Suppressor macrophage treated with lipopolysaccharide for 4 hours (primary cell): ENCODE data around the gene DEPDC4.
"Not testable (repeated sequence)": the region's sequence is repeated elsewhere in the genome, so short reads cannot be mapped to it uniquely, and the experiment has no call there.

ENCODE experiments used
- DNase-seq: peaks from one replicate; pipeline ENCODE4 v3.0.0-alpha.2; 2020

DEPDC4 gene

DNA sequence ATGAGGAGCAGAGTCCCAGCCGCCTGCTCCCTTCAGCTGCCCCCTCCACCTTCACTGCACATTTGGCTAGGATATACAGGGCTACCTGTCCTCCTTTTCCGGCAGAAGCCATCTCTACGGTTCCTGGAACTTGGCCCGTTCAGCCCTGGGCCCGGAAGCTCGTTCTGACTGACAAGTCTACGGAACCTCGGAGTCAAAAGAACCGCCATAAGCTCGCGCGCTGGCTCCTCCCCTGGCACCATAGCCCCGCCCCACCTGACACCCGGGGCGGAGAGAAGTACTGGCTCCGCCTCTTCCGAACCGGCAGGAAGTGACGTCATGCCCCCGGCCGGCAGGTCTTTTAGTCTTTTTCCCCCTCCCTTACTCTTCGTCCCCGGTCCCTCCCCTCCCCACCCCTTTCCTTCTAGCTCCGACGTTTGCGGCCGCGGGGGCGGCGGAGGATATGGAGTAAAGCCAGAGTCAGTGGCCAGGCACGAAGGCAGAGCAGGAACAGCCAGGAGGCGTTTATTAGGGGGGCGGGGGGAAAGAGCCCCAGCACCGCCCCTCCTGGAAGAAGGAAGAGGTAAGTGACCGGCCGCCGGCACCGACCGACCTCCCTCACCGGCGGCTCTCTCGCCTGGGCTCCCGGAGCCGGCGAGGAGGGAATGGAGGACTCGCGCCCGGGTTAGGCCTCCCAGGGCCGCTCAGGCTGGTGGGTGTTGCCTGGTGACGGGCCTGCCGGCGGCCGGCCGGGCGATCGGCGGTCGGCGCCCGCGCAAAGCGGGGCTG lies at the start of gene DEPDC4, which contains the start of gene SCYL2:
TSS of gene DEPDC4 (minus strand) at position 245 of the 768 bp plus-strand sequence. CDS start at position 242, 3 bp downstream.
TSS of gene SCYL2 (plus strand) at position 343 of the 768 bp plus-strand sequence. CDS start 15,794 bp downstream, outside the sequence.
- DNase-seq: peak; percentile 99

DNA sequence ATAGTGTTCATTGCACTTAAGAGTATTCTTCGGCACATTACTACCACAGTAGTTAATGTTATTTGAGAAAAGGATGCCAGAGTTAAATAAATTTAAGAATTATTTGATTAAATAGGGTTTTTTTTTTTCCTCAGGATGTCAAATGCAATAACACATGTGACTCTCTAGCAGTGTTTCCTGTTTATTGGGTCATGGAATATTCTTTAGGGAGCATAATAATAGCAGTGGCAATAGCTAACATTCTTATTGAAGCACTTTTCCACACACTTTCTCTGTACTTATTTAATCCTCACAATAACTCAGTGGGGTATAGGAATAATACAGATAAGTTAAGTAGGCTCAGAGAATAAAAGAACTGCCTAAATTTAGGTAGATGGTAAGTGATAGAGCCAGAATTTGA lies 44.4 kb upstream of the DEPDC4 start:
- no peak for DNase-seq

DNA sequence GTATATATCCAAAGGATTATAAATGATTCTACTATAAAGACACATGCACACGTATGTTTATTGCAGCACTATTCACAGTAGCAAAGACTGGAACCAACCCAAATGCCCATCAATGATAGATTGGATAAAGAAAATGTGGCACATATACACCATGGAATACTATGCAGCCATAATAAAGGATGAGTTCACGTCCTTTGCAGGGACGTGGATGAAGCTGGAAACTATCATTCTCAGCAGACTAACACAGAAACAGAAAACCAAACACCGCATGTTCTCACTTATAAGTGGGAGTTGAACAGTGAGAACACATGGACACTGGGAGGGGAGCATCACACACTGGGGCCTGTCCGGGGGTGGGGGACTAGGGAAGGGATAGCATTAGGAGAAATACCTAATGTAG lies 41.3 kb upstream of the DEPDC4 start:
- DNase-seq: not testable (repeated sequence)

DNA sequence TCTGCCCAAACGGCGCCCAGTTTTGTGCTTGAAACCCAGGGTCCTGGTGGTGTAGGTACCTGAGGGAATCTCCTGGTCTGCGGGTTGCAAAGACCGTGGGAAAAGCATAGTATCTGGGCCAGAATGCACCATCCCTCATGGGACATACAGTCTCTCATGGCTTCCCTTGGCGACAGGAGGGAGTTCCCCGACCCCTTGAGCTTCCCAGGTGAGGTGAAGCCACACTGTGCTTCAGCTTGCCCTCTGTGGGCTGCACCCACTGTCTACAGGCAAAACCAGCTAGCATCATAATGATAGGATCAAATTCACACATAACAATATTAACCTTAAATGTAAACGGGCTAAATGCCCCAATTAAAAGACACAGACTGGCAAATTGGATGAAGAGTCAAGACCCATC lies 37.5 kb upstream of the DEPDC4 start:
- not testable (repeated sequence) for DNase-seq

DNA sequence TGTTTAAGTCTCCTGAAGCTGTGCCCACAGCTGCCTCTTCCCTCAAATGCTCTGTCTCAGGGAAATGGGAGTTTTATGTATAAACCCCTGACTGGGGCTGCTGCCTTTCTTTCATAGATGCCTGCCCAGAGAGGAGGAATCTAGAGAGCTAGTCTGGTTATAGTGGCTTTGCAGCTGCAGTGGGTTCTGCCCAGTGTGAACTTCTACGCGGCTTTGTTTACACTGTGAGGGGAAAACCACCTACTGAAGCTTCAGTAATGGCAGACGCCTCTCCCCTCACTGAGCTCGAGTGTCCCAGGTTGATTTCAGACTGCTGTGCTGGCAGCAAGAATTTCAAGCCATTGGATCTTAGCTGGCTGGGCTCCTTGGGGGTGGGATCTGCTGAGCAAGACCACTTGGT lies 37.0 kb upstream of the DEPDC4 start:
- DNase-seq: no peak

DNA sequence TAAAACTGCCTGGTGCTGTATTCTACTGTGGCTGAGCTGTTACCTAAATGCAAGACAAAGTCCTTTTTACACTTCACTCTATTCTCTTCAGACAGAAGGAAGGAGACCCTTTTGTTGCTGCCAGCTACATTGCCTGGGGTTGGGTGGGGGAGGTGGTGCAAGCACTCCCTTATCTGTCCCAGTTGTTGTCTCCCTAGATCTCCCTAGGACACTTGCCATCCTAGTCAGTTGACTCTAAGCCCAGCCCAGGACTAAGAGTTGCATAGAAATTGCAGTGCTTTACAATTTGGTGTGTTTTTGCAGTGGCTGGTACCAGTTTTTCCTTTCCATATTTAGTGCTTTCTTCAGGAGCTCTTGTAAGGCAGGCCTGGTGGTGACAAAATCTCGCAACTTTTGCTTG lies 35.2 kb upstream of the DEPDC4 start:
- DNase-seq: no peak

DNA sequence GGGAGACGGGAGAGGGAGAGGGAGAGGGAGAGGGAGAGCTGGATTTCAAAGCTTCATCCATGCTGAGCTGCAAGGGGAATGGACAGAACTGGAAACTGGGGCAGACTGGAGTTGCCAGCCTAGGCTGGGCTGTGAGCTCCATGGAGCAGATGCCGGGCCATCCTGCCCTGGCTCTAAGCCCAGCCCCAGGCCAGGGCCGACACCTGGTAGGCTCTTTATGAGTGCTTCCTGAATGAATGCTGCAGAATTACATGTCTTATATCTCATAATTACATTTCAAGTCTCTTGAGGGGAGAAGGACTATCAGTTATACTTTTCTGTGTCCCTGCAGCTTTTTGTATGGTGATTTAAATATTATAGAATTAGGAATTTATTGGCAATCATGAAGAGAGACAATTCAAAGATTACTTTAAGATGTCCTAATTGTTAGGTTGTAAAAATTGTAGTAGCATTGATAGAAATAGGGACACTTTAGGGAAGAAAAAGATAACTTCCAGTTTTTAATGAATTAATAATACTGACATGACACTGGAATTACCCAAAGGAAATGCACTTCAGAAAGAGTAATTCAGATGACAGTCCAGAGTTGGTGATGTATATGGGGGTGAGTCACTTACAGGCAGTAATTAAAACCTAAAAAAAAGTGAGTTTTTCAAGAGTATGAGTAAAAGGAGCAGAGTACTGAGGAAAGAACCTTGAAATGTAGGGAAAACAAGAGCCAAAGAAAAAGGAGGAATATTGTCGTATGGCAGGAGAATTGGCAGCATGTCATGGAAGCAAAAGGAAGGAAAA lies 29.1 kb upstream of the DEPDC4 start:
- DNase-seq: peak; percentile 13

DNA sequence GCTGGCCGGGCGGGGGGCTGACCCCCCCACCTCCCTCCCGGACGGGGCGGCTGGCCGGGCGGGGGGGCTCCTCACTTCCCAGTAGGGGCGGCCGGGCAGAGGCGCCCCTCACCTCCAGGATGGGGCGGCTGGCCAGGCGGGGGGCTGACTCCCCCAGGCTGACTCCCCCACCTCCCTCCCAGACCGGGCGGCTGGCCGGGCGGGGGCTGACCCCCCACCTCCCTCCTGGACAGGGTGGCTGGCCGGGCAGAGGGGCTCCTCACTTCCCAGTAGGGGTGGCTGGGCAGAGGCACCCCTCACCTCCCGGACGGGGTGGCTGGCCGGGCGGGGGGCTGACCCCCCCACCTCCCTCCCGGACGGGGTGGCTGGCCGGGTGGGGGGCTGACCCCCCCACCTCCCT lies 27.5 kb upstream of the DEPDC4 start:
- DNase-seq: not testable (repeated sequence)

DNA sequence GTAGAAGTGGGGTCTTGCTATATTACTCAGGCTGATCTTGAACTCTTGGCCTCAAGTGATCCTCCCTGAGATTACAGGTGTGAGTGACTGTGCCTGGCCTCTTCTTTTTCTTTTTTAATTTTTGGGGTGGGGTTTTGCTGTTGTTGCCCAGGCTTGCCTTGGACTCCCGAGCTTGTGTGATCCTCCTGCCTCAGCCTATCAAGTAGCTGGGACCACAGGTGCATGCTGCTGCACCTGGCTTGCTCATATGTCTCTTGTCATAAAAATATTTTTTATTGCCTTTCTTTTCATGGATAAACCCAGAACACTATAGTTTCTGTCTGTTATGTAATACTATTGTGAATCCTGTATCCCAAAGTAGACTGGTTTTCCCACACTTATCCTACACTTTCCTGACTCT lies 26.1 kb upstream of the DEPDC4 start:
- DNase-seq: no peak

DNA sequence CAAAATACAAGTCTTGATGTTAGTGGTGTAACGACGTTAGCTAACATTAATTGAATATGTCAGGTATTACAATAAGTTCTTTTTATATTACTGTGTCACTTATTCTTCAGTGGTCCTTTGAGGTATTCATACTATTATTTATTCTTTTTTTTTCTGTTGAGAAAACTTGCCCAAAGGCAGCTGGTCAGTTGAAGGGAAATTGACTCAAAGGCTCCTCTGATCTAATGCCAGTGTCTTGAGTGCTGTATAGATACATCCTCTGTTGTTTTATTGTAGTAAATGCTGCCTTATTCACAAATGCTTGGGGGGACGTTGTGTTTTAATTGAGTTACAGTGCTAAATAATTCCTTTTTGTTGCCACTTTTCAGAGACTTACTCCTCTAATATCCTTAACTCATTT lies 23.1 kb upstream of the DEPDC4 start:
- no peak for DNase-seq

DNA sequence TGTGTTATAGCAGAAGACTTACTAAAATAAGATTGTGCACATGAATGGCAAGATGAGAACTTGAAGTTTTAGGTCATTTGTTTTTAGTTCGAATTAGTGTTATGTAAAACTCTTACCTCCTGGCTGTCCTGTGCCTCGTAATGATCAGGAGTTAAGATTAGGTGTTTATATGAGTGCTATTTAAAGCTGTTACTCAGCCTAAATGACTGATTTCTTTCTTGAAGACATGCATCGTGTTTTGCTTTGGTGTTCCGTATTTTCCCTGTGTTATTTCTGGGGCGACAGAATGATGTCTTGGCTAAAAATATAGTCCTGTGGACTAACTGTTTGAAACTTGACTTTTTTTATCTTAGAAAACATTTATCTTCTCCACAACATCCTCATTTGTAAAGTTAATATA lies 22.2 kb upstream of the DEPDC4 start:
- DNase-seq: no peak

DNA sequence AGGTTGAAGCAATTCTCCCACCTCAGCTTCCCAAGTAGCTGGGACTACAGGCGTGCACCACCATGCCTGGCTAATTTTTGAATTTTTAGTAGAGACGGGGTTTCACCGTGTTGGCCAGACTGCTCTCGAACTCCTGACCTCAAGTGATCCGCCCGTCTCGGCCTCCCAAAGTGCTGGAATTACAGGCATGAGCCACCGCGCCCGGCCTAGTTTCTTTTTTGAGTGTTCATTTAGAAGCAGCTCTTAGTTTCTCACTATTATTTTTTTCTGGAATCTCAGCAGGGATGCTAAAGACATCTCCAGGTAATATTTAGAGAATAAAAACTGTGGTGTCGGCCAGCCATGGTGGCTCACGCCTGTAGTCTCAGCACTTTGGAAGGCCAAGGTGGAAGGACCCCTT lies 17.7 kb upstream of the DEPDC4 start:
- DNase-seq: not testable (repeated sequence)

DNA sequence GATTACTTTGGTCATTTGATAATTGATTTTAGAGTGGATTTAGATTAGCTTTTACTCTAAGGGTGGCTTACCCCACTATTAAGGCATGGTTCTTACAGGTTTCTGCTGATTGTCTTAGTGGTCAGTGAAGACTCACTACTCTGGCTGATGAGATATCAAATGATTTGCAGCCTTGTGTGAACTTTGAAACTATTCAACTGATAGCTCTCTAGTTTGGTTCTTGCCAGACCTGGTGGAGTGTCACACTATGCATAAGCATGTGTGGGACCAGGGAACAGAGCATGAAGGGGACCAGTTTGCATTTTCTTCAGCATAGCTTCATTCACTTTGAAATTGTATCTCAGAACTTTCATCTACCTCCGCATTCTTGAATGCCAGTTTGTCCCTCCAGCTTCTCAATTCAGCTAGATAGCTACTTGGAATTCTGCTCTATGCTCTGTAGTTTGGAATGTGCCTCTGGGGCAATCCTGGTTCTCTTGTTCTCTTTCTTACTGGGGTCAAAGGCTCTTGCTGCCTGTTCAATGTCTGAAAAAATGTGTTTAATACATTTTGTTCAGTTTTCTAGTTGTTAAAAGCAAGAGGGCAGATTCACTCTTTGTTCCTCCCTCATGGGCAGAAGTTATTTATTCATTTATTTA lies 12.8 kb upstream of the DEPDC4 start:
- DNase-seq: no peak

DNA sequence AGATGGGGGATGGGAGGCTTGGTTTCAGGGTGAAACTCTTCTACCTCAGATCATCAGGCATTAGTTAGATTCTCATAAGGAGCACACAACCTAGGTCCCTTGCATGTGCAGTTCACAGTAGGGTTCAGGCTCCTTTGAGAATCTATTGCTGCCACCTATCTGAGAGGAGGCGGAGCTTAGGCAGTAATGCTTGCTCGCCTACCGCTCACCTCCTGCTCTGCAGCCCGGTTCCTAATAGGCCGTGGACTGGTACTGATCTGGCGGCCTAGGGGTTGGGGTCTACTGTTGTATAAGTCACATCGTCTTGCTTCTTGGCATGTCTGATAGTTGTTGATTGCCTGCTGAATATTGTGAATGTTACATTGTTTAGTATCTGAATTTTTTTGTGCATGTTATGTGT lies 12.3 kb upstream of the DEPDC4 start:
- DNase-seq: no peak

DNA sequence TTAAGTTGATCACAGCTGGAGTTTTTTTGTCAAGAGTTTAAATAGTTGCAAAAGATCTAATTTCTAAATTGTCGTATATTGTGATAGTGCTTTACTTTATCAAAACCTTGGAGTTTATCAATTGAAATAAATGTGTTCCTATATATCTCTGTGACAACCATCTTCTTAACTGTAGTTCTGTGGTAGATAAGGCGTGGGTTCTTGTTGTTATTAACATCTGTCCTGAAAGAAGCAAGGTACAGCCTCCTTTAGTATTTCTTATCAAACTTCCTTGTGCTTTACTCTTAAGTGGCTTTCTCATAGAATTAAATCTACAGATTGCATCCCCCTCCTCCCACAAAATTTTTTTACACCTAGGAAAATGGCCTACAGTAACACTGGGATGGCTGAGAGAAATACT lies 7.4 kb upstream of the DEPDC4 start:
- no peak for DNase-seq

DNA sequence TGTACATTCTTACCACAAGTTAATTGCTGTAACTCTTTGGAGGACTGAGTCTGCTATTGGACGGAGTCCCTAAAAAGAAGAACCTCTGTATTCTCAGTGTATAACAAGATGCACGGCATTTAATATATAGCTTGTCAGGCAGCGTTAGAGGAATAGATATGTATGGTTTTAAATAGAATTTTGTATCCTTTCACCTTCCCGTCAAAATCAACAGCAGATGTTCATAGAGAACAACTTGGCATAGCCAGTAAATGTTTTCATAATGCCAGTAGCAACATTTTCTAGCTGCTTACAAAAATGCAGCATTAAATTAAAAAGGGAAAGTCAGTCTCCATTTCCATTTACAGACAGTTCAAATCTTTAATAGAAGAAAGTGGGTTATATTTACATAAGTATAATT lies 6.9 kb upstream of the DEPDC4 start:
- no peak for DNase-seq

DNA sequence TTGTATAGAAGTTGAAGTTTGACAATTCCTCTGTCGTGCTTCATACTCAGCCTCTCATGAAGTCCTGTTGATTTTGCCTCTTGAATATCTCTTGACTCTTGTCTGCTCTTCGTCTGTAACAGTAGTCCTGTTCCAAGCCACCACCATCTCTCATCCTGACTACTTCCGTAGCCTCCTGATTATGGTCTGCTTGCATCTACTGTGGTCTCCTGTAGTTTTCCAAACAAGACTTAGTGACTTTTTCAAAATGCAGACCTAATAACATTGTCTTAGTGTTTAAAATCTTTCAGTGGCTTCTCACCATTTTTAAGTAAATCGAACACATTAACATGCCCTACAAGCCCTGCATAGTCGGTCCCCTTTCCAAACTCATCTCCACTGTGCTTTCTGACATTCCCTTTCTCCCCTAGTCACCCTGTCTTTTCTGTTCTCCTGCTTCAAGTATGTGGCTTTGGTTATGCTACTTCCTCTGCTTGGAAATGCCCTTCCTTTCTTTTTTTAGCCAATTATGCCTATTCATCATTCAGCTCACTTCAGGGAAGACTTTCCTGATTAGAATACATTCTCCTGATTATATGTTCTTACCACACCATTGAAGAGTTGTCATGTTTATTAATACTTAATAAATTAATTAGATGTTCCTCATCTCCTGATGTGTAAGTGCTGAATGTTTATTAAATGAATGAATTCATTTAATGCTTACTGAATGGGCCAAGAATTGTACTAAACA lies 2.1 kb upstream of the DEPDC4 start:
- peak; percentile 26 for DNase-seq

DNA sequence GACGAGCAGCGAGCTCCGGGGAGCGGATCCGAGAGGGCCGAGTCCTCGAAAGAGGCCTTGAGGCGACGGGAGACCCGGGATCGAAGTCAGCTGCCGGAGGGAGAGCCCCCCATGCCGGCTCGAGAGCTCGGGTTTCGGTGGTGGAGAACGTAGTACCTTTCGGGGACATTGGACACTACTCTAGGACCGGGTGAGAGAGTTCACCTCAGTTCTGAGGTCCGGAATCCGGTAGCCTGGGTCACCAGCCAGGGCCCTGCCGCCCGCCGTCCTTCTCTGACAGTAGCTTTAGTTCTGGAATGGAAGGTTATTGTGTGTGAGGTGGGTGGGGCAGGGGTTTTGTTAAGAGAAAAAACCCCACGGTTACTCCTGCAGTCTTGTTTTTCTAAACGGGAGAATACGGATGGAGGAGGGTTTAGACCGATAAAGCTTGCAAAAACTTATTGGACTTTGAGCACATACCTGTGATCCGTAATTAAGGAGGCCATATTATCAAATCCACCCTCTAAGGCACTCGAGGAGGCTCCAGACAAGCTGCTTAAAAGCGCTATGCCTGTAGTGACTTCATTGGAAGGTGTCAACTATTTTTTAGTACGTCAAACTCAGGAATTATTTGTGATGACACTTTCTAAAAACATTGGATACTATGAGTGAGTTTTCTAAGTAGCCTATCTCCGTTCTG lies 863 bp upstream of the DEPDC4 start:
- peak; percentile 18 for DNase-seq

DNA sequence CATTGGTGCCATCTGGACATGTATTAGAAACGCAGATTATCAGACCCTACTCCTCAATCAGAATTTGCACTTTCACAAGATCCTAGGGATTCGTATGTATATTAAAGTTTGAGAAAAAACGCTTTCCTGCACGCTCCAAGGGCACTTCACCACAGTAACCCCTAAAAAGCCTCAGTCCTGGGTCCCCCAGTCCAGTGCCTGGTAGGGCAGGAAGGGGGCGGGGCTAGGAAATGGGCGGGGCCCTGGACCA lies 369 bp downstream of the DEPDC4 start:
- DNase-seq: no peak

DNA sequence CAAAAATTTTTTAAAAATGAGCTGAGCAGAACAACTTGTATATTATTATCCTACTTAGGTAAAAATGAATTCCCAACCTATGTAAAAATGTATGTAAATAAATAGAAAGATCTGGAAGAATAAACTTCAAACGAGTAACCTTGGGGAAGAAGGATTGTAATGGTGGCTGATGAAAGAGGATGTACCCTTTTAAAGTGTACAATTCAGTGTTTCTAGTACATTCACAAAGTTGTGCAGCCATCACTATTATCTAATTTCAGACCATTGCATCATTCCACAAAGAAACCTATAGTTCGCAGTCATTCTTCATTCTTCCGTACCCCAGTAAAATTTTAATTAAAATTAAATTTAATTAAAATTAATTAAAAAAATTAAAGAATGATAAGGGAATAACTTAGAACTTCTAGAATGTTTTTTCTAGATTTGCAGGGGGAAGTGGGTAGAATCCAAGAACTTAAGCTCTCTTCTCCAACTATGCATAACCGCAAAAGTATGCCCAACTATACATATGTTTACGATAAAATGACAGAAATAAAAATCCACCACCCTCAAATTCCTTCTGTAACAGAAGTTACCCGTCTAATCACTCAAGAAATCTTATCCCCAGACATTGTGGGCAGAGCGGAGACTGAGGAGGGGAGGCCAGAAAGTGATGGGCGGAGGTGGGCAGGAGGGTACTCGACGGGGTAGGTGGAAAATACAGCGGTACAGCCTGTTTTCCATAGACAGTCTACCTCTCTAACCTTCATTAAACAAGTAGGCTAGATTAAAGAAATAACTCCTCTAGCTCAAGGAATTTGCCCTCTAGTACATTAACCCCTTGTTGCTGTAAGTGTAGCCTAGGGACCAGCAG lies 921 bp downstream of the DEPDC4 start:
- no peak for DNase-seq

DNA sequence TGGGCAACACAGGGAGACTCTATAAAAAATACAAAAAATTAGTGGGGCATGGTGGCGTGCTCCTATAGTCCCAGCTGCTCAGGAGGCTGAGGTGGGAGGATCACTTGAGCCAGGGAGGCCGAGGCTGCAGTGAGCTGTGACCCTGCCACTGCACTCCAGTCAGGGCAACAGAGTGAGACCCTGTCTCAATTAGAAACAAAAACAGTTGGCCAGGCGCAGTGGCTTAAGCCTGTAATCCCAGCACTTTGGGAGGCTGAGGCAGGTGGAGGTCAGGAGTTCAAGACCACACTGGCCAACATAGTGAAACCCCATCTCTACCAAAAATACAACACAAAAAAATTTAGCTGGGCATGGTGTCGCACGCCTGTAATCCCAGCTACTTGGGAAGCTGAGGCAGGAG lies 1.8 kb downstream of the DEPDC4 start:
- DNase-seq: not testable (repeated sequence)

DNA sequence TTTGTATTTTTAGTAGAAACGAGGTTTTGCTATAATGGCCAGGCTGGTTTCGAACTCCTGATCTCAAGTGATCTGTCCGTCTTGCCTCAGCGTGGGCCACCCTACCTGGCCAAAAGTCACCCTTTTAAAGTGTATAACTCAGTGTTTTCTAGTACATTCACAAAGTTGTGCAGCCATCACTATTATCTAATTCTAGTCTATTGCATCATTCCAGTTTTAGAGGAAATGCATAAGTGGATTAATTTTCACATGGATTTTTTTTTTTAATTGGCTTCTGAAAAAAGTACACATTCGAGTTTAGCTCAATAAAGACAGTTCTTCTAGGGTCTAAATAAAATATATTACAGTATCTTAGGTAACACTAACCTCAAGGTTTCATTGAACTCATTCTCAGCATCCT lies 3.7 kb downstream of the DEPDC4 start:
- no peak for DNase-seq
